K562 (cell line): ENCODE measurements around the gene GYPC. TPM values are rescaled to one million over a fixed set of nuclear protein-coding genes. Genes with fewer than 3 reads are reported as not detected.

Source experiments
- ATAC-seq: fragments of 200-7000 bp; cut with Tn5 transposase; 3 replicates; pipeline ENCODE4 v1.9.1; 2020; ENCODE audit warnings: moderate library complexity
- BruUV-seq: library from RNA; stranded (reverse); fragments of 400-500 nt; replicated peaks from 2 replicates; lab custom pipeline; 2021; lab: Mats Ljungman, UMichigan
- CTCF ChIA-PET: fragments of 300-600 bp; formaldehyde crosslinking; extraction: SDS; loops from one replicate; lab custom pipeline; 2021; ENCODE audit warnings: low intra/inter-chr PET ratio; lab: Yijun Ruan, JAX
- POLR2A ChIA-PET: fragments of 300-600, 350-650 bp; sonication (Branson Sonifier 250); formaldehyde crosslinking; extraction: SDS; loops from one replicate; lab custom pipeline; 2021; ENCODE audit warnings: antibody characterized with exemption, inconsistent platforms; lab: Yijun Ruan, JAX
- DNase-seq, 4 experiments: peaks; one replicate each; pipeline versions ENCODE4 v3.0.0 to v3.0.0-alpha.2; 2011 to 2018; ENCODE audit warnings: low spot score in 3 of 4, mixed read lengths in 3 of 4; ENCODE audit errors: extremely low read depth in 1 of 4
- FAIRE-seq: peaks from 2 replicates; lab custom pipeline; 2011; peaks lifted over from hg19 to GRCh38; lab: Jason Lieb, UNC
- H2AFZ ChIP-seq: 2 replicates; pipeline ENCODE4 v1.6.0; 2011; ENCODE audit warnings: low read depth, low read length, control low read depth, inconsistent platforms
- H3K27ac ChIP-seq: fragments of 200-600 bp; 3 replicates; pipeline ENCODE4 v1.8.0; 2011; ENCODE audit warnings: low read depth, mild to moderate bottlenecking, control low read depth, inconsistent platforms, low read length, moderate library complexity, mixed read lengths; ENCODE audit errors: extremely low read depth
- H3K27me3 ChIP-seq, 2 experiments: fragments of 300-600 bp in 1 of 2; 2 replicates in 1 of 2; 3 replicates in 1 of 2; pipeline versions ENCODE4 v1.6.0 to v1.8.0; 2011; ENCODE audit warnings: inconsistent platforms in 2 of 2, low read length in 2 of 2, mild to moderate bottlenecking in 1 of 2, mixed read lengths in 1 of 2, moderate library complexity in 1 of 2; ENCODE audit not compliant: control insufficient read depth in 2 of 2, insufficient read depth in 2 of 2
- H3K36me3 ChIP-seq: fragments of 300-600 bp; 3 replicates; pipeline ENCODE4 v1.8.0; 2011; ENCODE audit warnings: mild to moderate bottlenecking, low read length, inconsistent platforms; ENCODE audit not compliant: control insufficient read depth, insufficient read depth
- H3K4me1 ChIP-seq, 2 experiments: fragments of 200-600 bp in 1 of 2; replicated peaks in 1 of 2; 2 replicates in 1 of 2; 3 replicates in 1 of 2; pipeline versions ENCODE4 v1.5.1 to v1.8.0; 2011; ENCODE audit warnings: inconsistent platforms in 2 of 2, low read length in 2 of 2, mild to moderate bottlenecking in 1 of 2, mixed read lengths in 1 of 2, moderate library complexity in 1 of 2; ENCODE audit not compliant: control insufficient read depth in 2 of 2, insufficient read depth in 2 of 2
- H3K4me2 ChIP-seq: 2 replicates; pipeline ENCODE4 v1.6.1; 2011; ENCODE audit warnings: low read length, control low read depth, inconsistent platforms, mixed read lengths; ENCODE audit not compliant: insufficient read depth
- H3K4me3 ChIP-seq: fragments of 200-600 bp; sonication (generic), shearing (Covaris generic); 2 replicates; pipeline ENCODE4 v1.5.1; 2016; ENCODE audit warnings: control low read depth, inconsistent platforms
- H3K79me2 ChIP-seq: fragments of 200-600 bp; 3 replicates; pipeline ENCODE4 v1.8.0; 2011; ENCODE audit warnings: low read length, inconsistent platforms; ENCODE audit not compliant: control insufficient read depth, insufficient read depth
- H3K9ac ChIP-seq, 2 experiments: 2 replicates each; pipeline versions ENCODE4 v1.6.0 to v1.6.1; 2011; ENCODE audit warnings: low read depth in 2 of 2, low read length in 2 of 2, control low read depth in 1 of 2, inconsistent platforms in 1 of 2, mild to moderate bottlenecking in 1 of 2, mixed read lengths in 1 of 2; ENCODE audit not compliant: insufficient read depth in 1 of 2
- H3K9me1 ChIP-seq: one replicate; pipeline ENCODE4 v1.6.0; 2011; ENCODE audit warnings: inconsistent platforms, mild to moderate bottlenecking, low read length, moderate library complexity; ENCODE audit not compliant: control insufficient read depth, insufficient read depth
- H3K9me3 ChIP-seq: replicated peaks from 2 replicates; pipeline ENCODE4 v1.5.1; 2011; ENCODE audit warnings: low read depth, low read length, inconsistent platforms; ENCODE audit not compliant: control insufficient read depth, insufficient read depth
- H4K20me1 ChIP-seq: replicated peaks from 2 replicates; pipeline ENCODE4 v1.6.1; 2011; ENCODE audit warnings: low read length, inconsistent platforms, mixed read lengths; ENCODE audit not compliant: control insufficient read depth, insufficient read depth
- SFPQ ChIP-seq: fragments of 200-400 bp; formaldehyde crosslinking; IDR thresholded peaks from 2 replicates; pipeline ENCODE4 v1.6.1; 2017; ENCODE audit warnings: mild to moderate bottlenecking, low read depth, low read length, moderate library complexity
- SIN3A ChIP-seq, 2 experiments: fragments of 150-350 bp in 1 of 2; IDR thresholded peaks; 2 replicates each; pipeline ENCODE4 v1.6.1; 2011 to 2016; ENCODE audit warnings: borderline replicate concordance in 2 of 2, low read depth in 2 of 2, low read length in 2 of 2, mild to moderate bottlenecking in 2 of 2, moderate library complexity in 2 of 2; ENCODE audit not compliant: control insufficient read depth in 1 of 2
- THAP12 ChIP-seq: fragments of 250-450 bp; sonication (Bioruptor Pico); IDR thresholded peaks from 2 replicates; pipeline ENCODE4 v1.9.0; 2021; ENCODE audit warnings: mild to moderate bottlenecking, inconsistent platforms
- ZNF586 ChIP-seq: fragments of 450-650 bp; formaldehyde crosslinking; conservative IDR thresholded peaks from 2 replicates; pipeline ENCODE4 v1.4.0; 2020; ENCODE audit warnings: mild to moderate bottlenecking, moderate library complexity
- WGBS: fragments of 100-300 bp; shearing (Covaris generic); methylation state at CpG from one replicate; pipeline ENCODE4 v1.1.6; 2016; ENCODE audit warnings: low coverage, mixed read lengths; ENCODE audit not compliant: insufficient coverage; ENCODE audit errors: missing lambda C conversion rate; 5-methylcytosine and 5-hydroxymethylcytosine counted together
- in situ Hi-C: fragments of 300-500 bp; cut with MboI; formaldehyde crosslinking; loops from 4 replicates; pipeline ENCODE4 v1.15.0; 2018; ENCODE audit warnings: inconsistent platforms, mixed read lengths
- intact Hi-C: fragments of 100-400 bp; cut with micrococcal nuclease; formaldehyde crosslinking; loops from 2 replicates; pipeline ENCODE4 v1.14.2; 2022
- polyA plus RNA-seq, 8 experiments: library from polyadenylated mRNA; depleted of rRNA in 4 of 8; stranded (reverse) in 5 of 8; unstranded in 3 of 8; fragments of >200 nt; fragmentation: Nextera tagmentation in 2 of 8; fragmentation: Illumina TruSeq in 1 of 8; extraction: Ambion mirVana in 2 of 8; extraction: Trizol in 1 of 8; gene quantifications; 2 replicates each; pipeline versions ENCODE4 v1.2.1 to v1.2.3, GENCODE V29; 2011 to 2014; ENCODE audit warnings: inconsistent platforms in 1 of 8, missing spikeins in 1 of 8
- total RNA-seq, 7 experiments: library from RNA; depleted of rRNA in 6 of 7; stranded (reverse); fragments of >200 nt in 6 of 7; fragmentation: Illumina TruSeq in 2 of 7; extraction: Trizol in 2 of 7; gene quantifications; 2 replicates each; pipeline versions ENCODE4 v1.2.1 to v1.2.3, GENCODE V29; 2011 to 2021; ENCODE audit warnings: low replicate concordance in 1 of 7

GYPC gene
- total and polyA plus RNA-seq, 9 of the 15 experiments (the other 6 are each of a cell fraction or from before 2014, with no cell fraction given): 50.6 to 282 (median 194) TPM

GRCh38 chr2:126669772-126670171 is 13.8 kb downstream of the GYPC start:
- H3K79me2 ChIP-seq: peaks cover 99% of the 10 kb centered on the region

More at GRCh38 chr2:126669772-126670171, 13.8 kb downstream of the GYPC start:
- intact Hi-C loops: no loop called here
- Histone ChIP-seq H2AFZ (no peak overlapping the region), H3K9me1 (peaks cover 13% of the 10 kb centered on the region), H3K4me3 (no peak overlapping the region), H3K9me3 (peaks cover 1% of the 10 kb centered on the region), H3K4me1 (peaks cover 51 to 64% of the 10 kb centered on the region in 2 experiments), H3K4me2 (no peak overlapping the region), H3K9ac (peak overlapping the region in 1 of 2 experiments; percentile 64; a peak in 1 of 4 replicates)
- ATAC-seq (no peak), FAIRE-seq (no peak), DNase-seq (no peak)
- BruUV-seq: no TSS peak
- ChIA-PET CTCF (no interaction called here), POLR2A (interaction anchor here (0.6 kb wide), 1 partner anchor 142 kb away, joined by 3 read pairs; no protein-coding TSS in a partner anchor)
- in situ Hi-C loops: no loop called here
- 71% methylated on average over 6 of the region's 6 CpGs for WGBS
- TF ChIP-seq THAP12 (CRISPR knock-in tag) (no peak), SFPQ (no peak), ZNF586 (CRISPR knock-in tag) (no peak), SIN3A (IDR thresholded peaks at IDR 0.05; ENCODE audit: borderline replicate concordance in 2 of 2, control insufficient read depth in 1 of 2, low read depth in 2 of 2, low read length in 2 of 2) (no peak)
- TF ChIP-seq, all 486 proteins: peak for 0
- H4K20me1 ChIP-seq: peaks cover 45% of the 10 kb centered on the region
- no peak overlapping the region; the same call in 2 of the 3 replicates for H3K27ac ChIP-seq
- peaks cover 82% of the 10 kb centered on the region for H3K36me3 ChIP-seq
- no peaks in the 10 kb centered on the region for H3K27me3 ChIP-seq
